ENCODE measurements around the gene CHMP3. TPM values are rescaled to one million over a fixed set of nuclear protein-coding genes. Genes with fewer than 3 reads are reported as not detected.

Gene CHMP3
- total RNA-seq, 3 donors from 2014 or later, result 45.4 to 50.2 (median 48.3) TPM

- no peaks in the 10 kb centered on the region for H3K9me3 Mint-ChIP-seq
- H3K36me3 Mint-ChIP-seq (ENCODE audit: insufficient read depth), result peaks cover 79% of the 10 kb centered on the region
- peaks cover 35% of the 10 kb centered on the region for H3K4me1 Mint-ChIP-seq (ENCODE audit: low read depth)
- DNase-seq (no peak), ATAC-seq (no peak)
- H3K4me3 Mint-ChIP-seq, result no peak overlapping the region
- no peaks in the 10 kb centered on the region for H3K27me3 Mint-ChIP-seq (ENCODE audit: low read depth)
Observed at GRCh38 chr2:86484385-86484784, 78.9 kb downstream of the CHMP3 start.

DNA sequence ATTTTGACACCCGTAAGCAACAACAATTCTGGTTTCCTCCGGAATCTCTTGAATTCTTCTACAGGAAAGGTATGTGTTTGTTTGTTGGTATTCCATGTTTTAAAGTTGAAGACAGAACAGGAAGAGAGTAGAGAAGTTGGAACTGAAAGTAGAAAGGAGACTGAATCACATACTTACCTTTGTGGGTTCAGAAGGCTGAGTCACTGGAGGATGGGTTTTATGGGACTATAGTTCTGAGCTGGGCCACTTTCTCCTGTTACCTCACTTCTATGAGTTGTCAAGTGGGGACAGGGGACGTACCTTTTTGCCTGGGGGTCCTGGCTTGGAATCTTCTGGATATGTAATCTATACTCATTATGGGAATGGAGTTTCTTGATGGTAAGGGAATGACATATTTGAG lies 81.2 kb downstream of the CHMP3 start:
- Mint-ChIP-seq H3K27me3 (ENCODE audit: low read depth) (no peaks in the 10 kb centered on the region), H3K4me1 (ENCODE audit: low read depth) (peaks cover 37% of the 10 kb centered on the region), H3K36me3 (ENCODE audit: insufficient read depth) (peaks cover 78% of the 10 kb centered on the region), H3K9me3 (no peaks in the 10 kb centered on the region), H3K4me3 (no peak overlapping the region)
- DNase-seq (no peak), ATAC-seq (peak; percentile 93 to 95)

- no peak for DNase-seq
- peaks cover 72% of the 10 kb centered on the region for H3K36me3 Mint-ChIP-seq (ENCODE audit: insufficient read depth)
- no peaks in the 10 kb centered on the region for H3K27me3 Mint-ChIP-seq (ENCODE audit: low read depth)
- peaks cover 36% of the 10 kb centered on the region for H3K4me1 Mint-ChIP-seq (ENCODE audit: low read depth)
- no peak for ATAC-seq
- H3K4me3 Mint-ChIP-seq, result no peak overlapping the region
- H3K9me3 Mint-ChIP-seq, result no peaks in the 10 kb centered on the region
Observed at GRCh38 chr2:86480105-86480504, 83.1 kb downstream of the CHMP3 start.

GRCh38 chr2:86477349-86477748 lies 85.9 kb downstream of the CHMP3 start:
- Mint-ChIP-seq H3K36me3 (ENCODE audit: insufficient read depth) (peaks cover 67% of the 10 kb centered on the region), H3K4me1 (ENCODE audit: low read depth) (peaks cover 33% of the 10 kb centered on the region), H3K9me3 (no peaks in the 10 kb centered on the region), H3K4me3 (no peak overlapping the region), H3K27me3 (ENCODE audit: low read depth) (no peaks in the 10 kb centered on the region)
- no peak for ATAC-seq
- DNase-seq, result no peak

DNA sequence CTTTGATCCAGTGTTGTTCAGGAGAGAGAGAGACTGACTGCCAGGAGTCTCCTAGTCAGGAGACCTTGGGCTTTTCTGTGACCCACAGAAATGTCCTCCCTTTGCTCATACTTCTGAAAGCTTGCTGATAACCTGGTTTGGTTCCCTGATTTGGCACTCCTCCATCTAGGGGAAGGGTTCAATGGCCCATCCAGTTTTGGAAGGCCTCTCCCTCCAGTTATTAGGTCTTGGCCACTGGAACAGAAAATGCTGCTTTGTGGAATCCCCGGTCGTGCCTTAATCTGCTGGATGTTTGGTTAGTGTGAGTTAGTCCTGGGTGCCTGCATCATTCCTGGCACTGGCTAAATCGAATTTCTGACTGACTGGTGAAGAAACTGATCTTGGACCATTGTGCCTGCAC lies 86.3 kb downstream of the CHMP3 start:
- Mint-ChIP-seq H3K27me3 (ENCODE audit: low read depth) (no peaks in the 10 kb centered on the region), H3K4me1 (ENCODE audit: low read depth) (peaks cover 30% of the 10 kb centered on the region), H3K36me3 (ENCODE audit: insufficient read depth) (peaks cover 67% of the 10 kb centered on the region), H3K9me3 (no peaks in the 10 kb centered on the region), H3K4me3 (no peak overlapping the region)
- DNase-seq (no peak), ATAC-seq (no peak)

DNA sequence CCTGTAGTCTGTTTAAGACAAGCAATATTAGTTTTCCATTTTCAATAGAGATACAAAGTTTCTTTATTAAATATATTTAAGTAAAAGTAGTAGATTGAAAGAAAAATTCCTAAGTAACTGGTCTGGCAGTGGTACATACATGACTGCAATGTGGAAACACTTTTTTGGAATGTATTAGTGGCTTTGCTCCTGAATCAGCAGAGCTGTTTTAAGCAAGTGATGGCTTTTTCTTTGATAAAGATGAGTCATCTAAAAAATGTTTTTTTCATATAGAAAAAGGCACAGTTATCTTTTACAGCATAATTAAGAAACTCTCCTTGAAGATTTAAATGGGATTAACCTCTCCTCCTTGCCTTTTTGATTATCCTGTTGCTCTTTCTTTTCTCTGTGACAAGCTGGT lies 87.2 kb downstream of the CHMP3 start:
- Mint-ChIP-seq H3K36me3 (ENCODE audit: insufficient read depth) (peaks cover 70% of the 10 kb centered on the region), H3K4me3 (no peak overlapping the region), H3K9me3 (no peaks in the 10 kb centered on the region), H3K27me3 (ENCODE audit: low read depth) (no peaks in the 10 kb centered on the region), H3K4me1 (ENCODE audit: low read depth) (peaks cover 29% of the 10 kb centered on the region)
- DNase-seq (no peak), ATAC-seq (no peak)

DNA sequence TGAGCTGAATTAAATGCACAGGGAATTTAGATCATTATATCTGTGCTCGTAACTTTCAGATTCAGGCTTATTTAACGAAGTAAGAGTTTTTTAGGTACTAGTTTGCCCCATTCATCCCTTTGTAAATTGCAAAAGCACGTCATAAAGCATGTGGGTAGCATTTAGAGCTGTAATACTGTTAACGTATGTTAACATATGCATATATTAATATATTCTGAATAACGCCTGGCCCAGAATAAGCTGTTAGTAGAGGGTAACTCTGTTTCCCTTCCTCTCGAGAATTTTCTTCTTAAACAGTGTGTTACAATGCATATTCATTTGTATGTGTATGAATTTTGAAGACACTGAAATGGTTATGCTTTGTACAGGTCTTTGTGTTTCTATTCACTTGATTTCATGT lies 91.6 kb downstream of the CHMP3 start:
- H3K27me3 Mint-ChIP-seq (ENCODE audit: low read depth), result no peaks in the 10 kb centered on the region
- peaks cover 57% of the 10 kb centered on the region for H3K4me1 Mint-ChIP-seq (ENCODE audit: low read depth)
- ATAC-seq, result no peak
- H3K4me3 Mint-ChIP-seq, result no peak overlapping the region
- peaks cover 56% of the 10 kb centered on the region for H3K36me3 Mint-ChIP-seq (ENCODE audit: insufficient read depth)
- no peaks in the 10 kb centered on the region for H3K9me3 Mint-ChIP-seq
- DNase-seq, result no peak

- no peaks in the 10 kb centered on the region for H3K27me3 Mint-ChIP-seq (ENCODE audit: low read depth)
- DNase-seq, result no peak
- peaks cover 60% of the 10 kb centered on the region for H3K4me1 Mint-ChIP-seq (ENCODE audit: low read depth)
- no peak overlapping the region for H3K4me3 Mint-ChIP-seq
- peaks cover 58% of the 10 kb centered on the region for H3K36me3 Mint-ChIP-seq (ENCODE audit: insufficient read depth)
- H3K9me3 Mint-ChIP-seq, result no peaks in the 10 kb centered on the region
- ATAC-seq, result no peak
Observed at GRCh38 chr2:86470890-86471289, 92.4 kb downstream of the CHMP3 start.

GRCh38 chr2:86468162-86469033 lies 94.8 kb downstream of the CHMP3 start:
- ATAC-seq, result peak; percentile 48
- Mint-ChIP-seq H3K36me3 (ENCODE audit: insufficient read depth) (peaks cover 60% of the 10 kb centered on the region), H3K4me3 (peak overlapping the region; percentile 60), H3K27me3 (ENCODE audit: low read depth) (no peaks in the 10 kb centered on the region), H3K4me1 (ENCODE audit: low read depth) (peaks cover 64% of the 10 kb centered on the region), H3K9me3 (no peaks in the 10 kb centered on the region)
- peak; percentile 11 for DNase-seq

GRCh38 chr2:86466306-86466705 lies 96.9 kb downstream of the CHMP3 start:
- Mint-ChIP-seq H3K9me3 (no peaks in the 10 kb centered on the region), H3K36me3 (ENCODE audit: insufficient read depth) (peaks cover 59% of the 10 kb centered on the region), H3K4me3 (no peak overlapping the region), H3K27me3 (ENCODE audit: low read depth) (no peaks in the 10 kb centered on the region), H3K4me1 (ENCODE audit: low read depth) (peaks cover 56% of the 10 kb centered on the region)
- ATAC-seq, result no peak
- DNase-seq, result no peak

DNA sequence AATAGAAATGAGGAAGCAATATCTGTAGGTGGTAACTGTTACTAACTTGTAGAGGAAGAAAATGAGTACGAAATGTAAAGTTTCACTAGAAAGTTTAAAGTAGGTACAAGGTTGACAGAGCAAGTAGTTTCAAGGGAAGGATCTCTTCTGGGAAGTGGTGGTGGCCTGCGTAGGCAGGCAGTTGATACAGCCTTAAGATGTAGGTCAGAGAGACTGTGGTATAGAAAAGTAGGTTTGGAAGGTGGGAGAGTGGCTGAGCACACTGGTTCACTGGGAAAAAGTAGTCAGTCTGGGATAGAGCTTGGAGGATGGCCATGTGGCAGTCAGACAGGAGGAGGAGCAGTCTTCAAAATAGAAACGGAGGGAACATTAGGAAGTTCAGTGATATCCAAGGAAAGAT lies 98.6 kb downstream of the CHMP3 start:
- H3K9me3 Mint-ChIP-seq, result no peaks in the 10 kb centered on the region
- ATAC-seq, result peak in 1 of 2 donors; percentile 51
- peaks cover 50% of the 10 kb centered on the region for H3K4me1 Mint-ChIP-seq (ENCODE audit: low read depth)
- H3K36me3 Mint-ChIP-seq (ENCODE audit: insufficient read depth), result peaks cover 68% of the 10 kb centered on the region
- H3K27me3 Mint-ChIP-seq (ENCODE audit: low read depth), result no peaks in the 10 kb centered on the region
- no peak overlapping the region for H3K4me3 Mint-ChIP-seq
- DNase-seq, result no peak

GRCh38 chr2:86461042-86461743 lies 102.0 kb downstream of the CHMP3 start:
- no peaks in the 10 kb centered on the region for H3K27me3 Mint-ChIP-seq (ENCODE audit: low read depth)
- H3K4me3 Mint-ChIP-seq, result no peak overlapping the region
- DNase-seq (no peak), ATAC-seq (no peak)
- peaks cover 27% of the 10 kb centered on the region for H3K4me1 Mint-ChIP-seq (ENCODE audit: low read depth)
- no peaks in the 10 kb centered on the region for H3K9me3 Mint-ChIP-seq
- peaks cover 73% of the 10 kb centered on the region for H3K36me3 Mint-ChIP-seq (ENCODE audit: insufficient read depth)

DNA sequence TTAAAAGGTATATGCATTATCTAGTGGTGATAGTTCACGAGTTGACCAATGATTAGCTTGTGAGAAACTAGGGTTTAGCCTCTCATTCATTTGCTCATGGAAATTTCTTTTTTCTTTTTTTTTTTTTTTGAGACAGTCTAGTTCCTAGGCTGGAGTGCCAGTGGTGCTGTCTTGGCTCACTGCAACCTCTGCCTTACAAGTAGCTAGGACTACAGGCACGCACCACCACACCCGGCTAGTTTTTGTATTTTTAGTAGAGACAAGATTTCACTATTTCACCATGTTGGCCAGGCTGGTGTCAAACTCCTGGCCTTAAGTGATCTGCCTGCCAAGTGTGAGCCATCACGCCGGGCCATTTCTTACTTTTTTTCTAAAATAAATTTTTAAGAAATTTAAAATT lies 108.1 kb downstream of the CHMP3 start:
- no peaks in the 10 kb centered on the region for H3K9me3 Mint-ChIP-seq
- H3K36me3 Mint-ChIP-seq (ENCODE audit: insufficient read depth), result peaks cover 65% of the 10 kb centered on the region
- no peak overlapping the region for H3K4me3 Mint-ChIP-seq
- H3K4me1 Mint-ChIP-seq (ENCODE audit: low read depth), result peaks cover 11% of the 10 kb centered on the region
- no peak for DNase-seq
- ATAC-seq, result no peak
- H3K27me3 Mint-ChIP-seq (ENCODE audit: low read depth), result no peaks in the 10 kb centered on the region

- peaks cover 65% of the 10 kb centered on the region for H3K36me3 Mint-ChIP-seq (ENCODE audit: insufficient read depth)
- ATAC-seq (no peak), DNase-seq (no peak)
- no peaks in the 10 kb centered on the region for H3K9me3 Mint-ChIP-seq
- H3K27me3 Mint-ChIP-seq (ENCODE audit: low read depth), result no peaks in the 10 kb centered on the region
- H3K4me3 Mint-ChIP-seq, result no peak overlapping the region
- H3K4me1 Mint-ChIP-seq (ENCODE audit: low read depth), result peaks cover 18% of the 10 kb centered on the region
Observed at GRCh38 chr2:86454238-86454637, 109.0 kb downstream of the CHMP3 start.

GRCh38 chr2:86453836-86454235 lies 109.4 kb downstream of the CHMP3 start:
- DNase-seq, result no peak
- H3K27me3 Mint-ChIP-seq (ENCODE audit: low read depth), result no peaks in the 10 kb centered on the region
- H3K4me3 Mint-ChIP-seq, result no peak overlapping the region
- H3K36me3 Mint-ChIP-seq (ENCODE audit: insufficient read depth), result peaks cover 65% of the 10 kb centered on the region
- H3K4me1 Mint-ChIP-seq (ENCODE audit: low read depth), result peaks cover 22% of the 10 kb centered on the region
- no peaks in the 10 kb centered on the region for H3K9me3 Mint-ChIP-seq
- ATAC-seq, result no peak
